Spleen (tissue), 11 donors: ENCODE data around the gene TAB3. TPM values are rescaled to one million over a fixed set of nuclear protein-coding genes. Genes with fewer than 3 reads are reported as not detected.

Source experiments
- DNase-seq: peaks from one replicate; pipeline ENCODE4 v3.0.0-alpha.2; 2020
- H3K27ac ChIP-seq, 8 donors: fragments of 200-600 bp; sonication (generic) in 7 of 8; 1 replicate in 4 of 8; 2 replicates in 4 of 8; pipeline versions ENCODE4 v1.5.0 to v1.8.0; 2016 to 2021; ENCODE audit warnings: inconsistent platforms in 4 of 8, mild to moderate bottlenecking in 4 of 8, moderate library complexity in 1 of 8
- H3K27me3 ChIP-seq, 7 donors: fragments of 200-600 bp; sonication (generic) in 6 of 7; replicated peaks in 1 of 7; 1 replicate in 4 of 7; 2 replicates in 3 of 7; pipeline versions ENCODE4 v1.5.0 to v1.8.0; 2016 to 2021; ENCODE audit warnings: inconsistent platforms in 3 of 7, mild to moderate bottlenecking in 1 of 7
- H3K36me3 ChIP-seq, 6 donors: fragments of 200-600 bp; sonication (generic) in 5 of 6; 1 replicate in 4 of 6; 2 replicates in 2 of 6; pipeline versions ENCODE4 v1.5.0 to v1.8.0; 2016 to 2021; ENCODE audit warnings: inconsistent platforms in 2 of 6
- H3K4me1 ChIP-seq, 6 donors: fragments of 200-600 bp; sonication (generic) in 5 of 6; 1 replicate in 3 of 6; 2 replicates in 3 of 6; pipeline versions ENCODE4 v1.5.0 to v1.8.0; 2016 to 2021; ENCODE audit warnings: inconsistent platforms in 3 of 6
- H3K4me3 ChIP-seq, 8 donors: fragments of 200-600 bp; sonication (generic) in 7 of 8; 1 replicate in 4 of 8; 2 replicates in 4 of 8; pipeline versions ENCODE4 v1.5.0 to v1.8.0; 2016 to 2021; ENCODE audit warnings: inconsistent platforms in 4 of 8, mild to moderate bottlenecking in 4 of 8, moderate library complexity in 2 of 8
- H3K9me3 ChIP-seq, 8 donors: fragments of 200-600 bp; sonication (generic) in 7 of 8; 1 replicate in 4 of 8; 2 replicates in 4 of 8; pipeline versions ENCODE4 v1.5.0 to v1.8.0; 2016 to 2021; ENCODE audit warnings: inconsistent platforms in 4 of 8
- CTCF ChIP-seq, 11 experiments: fragments of 200-600 bp in 7 of 11; fragments of 450-650 bp in 4 of 11; sonication (generic) in 4 of 11; IDR thresholded peaks in 8 of 11; conservative IDR thresholded peaks in 3 of 11; 1 replicate in 7 of 11; 2 replicates in 4 of 11; pipeline versions ENCODE4 v1.4.0 to v1.8.0; 2016 to 2021; ENCODE audit warnings: antibody characterized with exemption in 11 of 11, inconsistent platforms in 4 of 11, mild to moderate bottlenecking in 1 of 11
- POLR2A ChIP-seq, 3 donors: fragments of 450-650 bp; IDR thresholded peaks; one replicate each; pipeline ENCODE4 v1.5.1; 2017; ENCODE audit warnings: antibody characterized with exemption in 3 of 3, mild to moderate bottlenecking in 1 of 3
- POLR2AphosphoS5 ChIP-seq, 3 donors: sonication (generic); formaldehyde crosslinking; IDR thresholded peaks; one replicate each; pipeline ENCODE4 v1.5.1; 2017; ENCODE audit warnings: antibody characterized with exemption in 3 of 3
- WGBS, 5 donors: extraction: QIAGEN DNeasy Blood & Tissue Kit in 3 of 5; methylation state at CpG; one replicate each; pipeline versions ENCODE4 v1.1.5 to v1.1.7; 2013 to 2018; 5-methylcytosine and 5-hydroxymethylcytosine counted together
- intact Hi-C: fragments of 100-400 bp; cut with DNase I; formaldehyde crosslinking; loops from one replicate; pipeline ENCODE4 v1.15.0; 2023; ENCODE audit warnings: low total_unique reads
- polyA plus RNA-seq, 3 donors: library from polyadenylated mRNA; stranded (reverse); fragments of 200-250 nt; gene quantifications; one replicate each; pipeline ENCODE4 v1.2.1, GENCODE V29; 2013
- total RNA-seq, 7 donors: library from RNA; depleted of rRNA in 3 of 7; stranded (reverse); fragments of >200 nt in 3 of 7; fragmentation: NEBNext Ultra II Directional in 4 of 7; extraction: Animal tissue kit (Norgen Biotek cat#: 25700) in 4 of 7; gene quantifications; one replicate each; pipeline versions ENCODE4 v1.1.0 to v1.2.1, GENCODE V29; 2016 to 2021
- donor health status: healthy with polysubstance abuse.
- donor health status: DM: no; HTN: no; CAD: no; lungs with moderate emphysema.
- donor health status: DM: no; HTN: no; CAD: no.
- donor health status: Bipolar disorder and iron deficiency.
- donor health status: healthy.
- donor health status: DM: no; HTN: no; CAD: no.
- donor health status: DM: yes; HTN: yes; CAD: no.

TAB3 gene
- total and polyA plus RNA-seq, 10 donors: 5.5 to 52.5 (median 19.3) TPM

- H3K36me3 ChIP-seq: no peaks in the 10 kb centered on the region
- DNase-seq: no peak
- intact Hi-C loops: no loop called here
- H3K27ac ChIP-seq: no peak overlapping the region
- H3K9me3 ChIP-seq: no peaks in the 10 kb centered on the region
- WGBS, 5 donors: 48 to 67% (median 62%) methylated on average over 1 of the region's 1 CpG
- H3K27me3 ChIP-seq: no peaks in the 10 kb centered on the region
- peaks cover 0 to 3% (median 0%) of the 10 kb centered on the region in 6 donors for H3K4me1 ChIP-seq
- no peak overlapping the region for H3K4me3 ChIP-seq
- TF ChIP-seq CTCF (IDR thresholded peaks at IDR 0.05 in 8 of 11, conservative IDR thresholded peaks at IDR 0.05 in 3 of 11) (no peak), POLR2A (IDR thresholded peaks at IDR 0.05) (no peak), POLR2AphosphoS5 (IDR thresholded peaks at IDR 0.05) (no peak)
Observed at GRCh38 chrX:30812326-30812725, 76.7 kb downstream of the TAB3 start.

- no peak overlapping the region for H3K4me3 ChIP-seq
- DNase-seq: no peak
- TF ChIP-seq POLR2A (IDR thresholded peaks at IDR 0.05): no peak
- no peak for TF ChIP-seq POLR2AphosphoS5 (IDR thresholded peaks at IDR 0.05)
- no peak for TF ChIP-seq CTCF (IDR thresholded peaks at IDR 0.05 in 8 of 11, conservative IDR thresholded peaks at IDR 0.05 in 3 of 11)
- H3K27me3 ChIP-seq: no peaks in the 10 kb centered on the region
- H3K27ac ChIP-seq: no peak overlapping the region
- no peaks in the 10 kb centered on the region for H3K9me3 ChIP-seq
- H3K36me3 ChIP-seq: no peaks in the 10 kb centered on the region
- WGBS, 5 donors: 91 to 99% (median 93%) methylated on average over 7 of the region's 7 CpGs
- no peaks in the 10 kb centered on the region for H3K4me1 ChIP-seq
- intact Hi-C loops: no loop called here
Observed at GRCh38 chrX:30806187-30806728, 82.8 kb downstream of the TAB3 start.

- H3K4me3 ChIP-seq: no peak overlapping the region
- H3K27me3 ChIP-seq: no peaks in the 10 kb centered on the region
- H3K4me1 ChIP-seq: no peaks in the 10 kb centered on the region
- intact Hi-C loops: no loop called here
- H3K9me3 ChIP-seq: no peaks in the 10 kb centered on the region
- no peak overlapping the region for H3K27ac ChIP-seq
- no peak for DNase-seq
- WGBS, 5 donors: 71 to 93% (median 83%) methylated on average over 2 of the region's 2 CpGs
- no peaks in the 10 kb centered on the region for H3K36me3 ChIP-seq
- TF ChIP-seq POLR2AphosphoS5 (IDR thresholded peaks at IDR 0.05): no peak
- TF ChIP-seq POLR2A (IDR thresholded peaks at IDR 0.05): no peak
- no peak for TF ChIP-seq CTCF (IDR thresholded peaks at IDR 0.05 in 8 of 11, conservative IDR thresholded peaks at IDR 0.05 in 3 of 11)
Observed at GRCh38 chrX:30804462-30804861, 84.6 kb downstream of the TAB3 start.

- Histone ChIP-seq H3K27ac (no peak overlapping the region), H3K4me1 (no peaks in the 10 kb centered on the region), H3K27me3 (no peaks in the 10 kb centered on the region), H3K4me3 (no peak overlapping the region), H3K36me3 (no peaks in the 10 kb centered on the region), H3K9me3 (no peaks in the 10 kb centered on the region)
- DNase-seq: no peak
- TF ChIP-seq POLR2AphosphoS5 (IDR thresholded peaks at IDR 0.05): no peak
- TF ChIP-seq POLR2A (IDR thresholded peaks at IDR 0.05): no peak
- no peak for TF ChIP-seq CTCF (IDR thresholded peaks at IDR 0.05 in 8 of 11, conservative IDR thresholded peaks at IDR 0.05 in 3 of 11)
- intact Hi-C loops: no loop called here
- 53 to 78% (median 71%) methylated on average over 1 of the region's 1 CpG for WGBS, 5 donors
Observed at GRCh38 chrX:30800901-30801300, 88.2 kb downstream of the TAB3 start.
